C4-2B (cell line): ENCODE measurements around the gene LNPK.

ENCODE experiments used
- CTCF ChIP-seq: fragments of 450-650 bp; conservative IDR thresholded peaks from 2 replicates; pipeline ENCODE4 v1.5.1; 2017; ENCODE audit warnings: mild to moderate bottlenecking
- ZFX ChIP-seq: fragments of 450-650 bp; IDR thresholded peaks from 2 replicates; pipeline ENCODE4 v1.6.1; 2017

- TF ChIP-seq CTCF: no peak
- no peak for TF ChIP-seq ZFX
Observed at GRCh38 chr2:176001281-176001915, 669 bp downstream of the LNPK start.
